GM12878 (cell line): ENCODE results near the gene PPP1CC. TPM values are rescaled to one million over a fixed set of nuclear protein-coding genes. Genes with fewer than 3 reads are reported as not detected.

Experiments used
- GABPA ChIP-seq: IDR thresholded peaks from 2 replicates; pipeline ENCODE4 v1.6.1; 2014; ENCODE audit warnings: antibody characterized with exemption, low read depth, mild to moderate bottlenecking, inconsistent platforms
- HDAC2 ChIP-seq: fragments of 200-600 bp; sonication (generic); IDR thresholded peaks from 2 replicates; pipeline ENCODE4 v1.6.1; 2017
- HDAC6 ChIP-seq: fragments of 200-600 bp; sonication (generic); IDR thresholded peaks from one replicate; pipeline ENCODE4 v1.8.0; 2017; ENCODE audit warnings: antibody characterized with exemption; ENCODE audit not compliant: unreplicated experiment
- KDM1A ChIP-seq: fragments of 200-600 bp; sonication (generic); IDR thresholded peaks from 2 replicates; pipeline ENCODE4 v1.6.1; 2016; ENCODE audit warnings: borderline replicate concordance
- MYC ChIP-seq: IDR thresholded peaks from 2 replicates; pipeline ENCODE4 v1.6.1; 2011; ENCODE audit warnings: mild to moderate bottlenecking, low read length, moderate library complexity, inconsistent platforms; ENCODE audit not compliant: insufficient read depth, insufficient replicate concordance, insufficient read length, severe bottlenecking
- NR2F1 ChIP-seq: fragments of 450-650 bp; conservative IDR thresholded peaks from 2 replicates; pipeline ENCODE4 v1.6.1; 2017; ENCODE audit warnings: mild to moderate bottlenecking
- ZBTB11 ChIP-seq: fragments of 450-650 bp; formaldehyde crosslinking; IDR thresholded peaks from 2 replicates; pipeline ENCODE4 v1.5.0; 2022; ENCODE audit warnings: mild to moderate bottlenecking, missing genetic modification characterization
- ZBTB4 ChIP-seq: fragments of 450-650 bp; formaldehyde crosslinking; IDR thresholded peaks from 2 replicates; pipeline ENCODE4 v1.4.0; 2022; ENCODE audit warnings: mild to moderate bottlenecking, moderate library complexity
- ZNF207 ChIP-seq: fragments of 450-650 bp; IDR thresholded peaks from 2 replicates; pipeline ENCODE4 v1.6.1; 2014; ENCODE audit warnings: antibody characterized with exemption, mild to moderate bottlenecking, borderline replicate concordance
- polyA plus RNA-seq, 11 experiments: library from polyadenylated mRNA; depleted of rRNA in 4 of 11; unstranded in 6 of 11; stranded (reverse) in 5 of 11; fragments of >200 nt; fragmentation: Nextera tagmentation in 4 of 11; fragmentation: Illumina TruSeq in 1 of 11; extraction: Ambion mirVana in 4 of 11; extraction: Trizol in 1 of 11; gene quantifications; 1 replicate in 1 of 11; 2 replicates in 10 of 11; pipeline versions ENCODE4 v1.2.1 to v1.2.3, GENCODE V29; 2011 to 2016; ENCODE audit warnings: inconsistent platforms in 2 of 11, missing spikeins in 2 of 11, low read depth in 1 of 11
- total RNA-seq, 4 experiments: library from RNA; depleted of rRNA in 3 of 4; stranded (reverse); fragments of >200 nt in 3 of 4; fragmentation: Illumina TruSeq in 1 of 4; extraction: Trizol in 1 of 4; gene quantifications; 2 replicates each; pipeline versions ENCODE4 v1.2.1 to v1.2.3, GENCODE V29; 2013 to 2021
- TF ChIP-seq, protein P1 (sequence below): IDR thresholded peaks from 2 replicates; pipeline ENCODE4 v1.6.1; 2011; ENCODE audit warnings: low read depth, mild to moderate bottlenecking, low read length, moderate library complexity, borderline replicate concordance; ENCODE audit errors: extremely low read depth

The PPP1CC gene
- total and polyA plus RNA-seq, 10 of the 15 experiments (the other 5 are each of a cell fraction or from before 2014, with no cell fraction given): 64.4 to 279 (median 157) TPM

GRCh38 chr12:110733089-110733715, 9.5 kb downstream of the PPP1CC start (continued):
- no peak for TF ChIP-seq ZBTB4 (CRISPR knock-in tag)
- no peak for TF ChIP-seq NR2F1
- no peak for TF ChIP-seq HDAC6
- TF ChIP-seq, protein P1, sequence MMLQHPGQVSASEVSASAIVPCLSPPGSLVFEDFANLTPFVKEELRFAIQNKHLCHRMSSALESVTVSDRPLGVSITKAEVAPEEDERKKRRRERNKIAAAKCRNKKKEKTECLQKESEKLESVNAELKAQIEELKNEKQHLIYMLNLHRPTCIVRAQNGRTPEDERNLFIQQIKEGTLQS: no peak
- no peak for TF ChIP-seq GABPA
- no peak for TF ChIP-seq ZBTB11
- TF ChIP-seq MYC: no peak
- TF ChIP-seq KDM1A: no peak
- TF ChIP-seq ZNF207: no peak
- TF ChIP-seq HDAC2: no peak
